Panc1 (cell line): ENCODE measurements around the gene HMCN2. TPM values are rescaled to one million over a fixed set of nuclear protein-coding genes. Genes with fewer than 3 reads are reported as not detected.

Experiments used
- ATAC-seq: fragments of 200-7000 bp; cut with Tn5 transposase; 2 replicates; pipeline ENCODE4 v1.9.1; 2020; ENCODE audit warnings: mild to moderate bottlenecking, moderate library complexity
- BruUV-seq: library from RNA; stranded (reverse); fragments of 400-500 nt; replicated peaks from 2 replicates; lab custom pipeline; 2021; lab: Mats Ljungman, UMichigan
- CTCF ChIA-PET: fragments of 300-600 bp; sonication (Branson Sonifier 250); formaldehyde crosslinking; loops from one replicate; lab custom pipeline; 2022; ENCODE audit warnings: antibody characterized with exemption; lab: Charles Lee
- POLR2A ChIA-PET: fragments of 300-600 bp; sonication (Branson Sonifier 250); formaldehyde crosslinking; loops from one replicate; lab custom pipeline; 2022; ENCODE audit warnings: antibody characterized with exemption; lab: Charles Lee
- DNase-seq: peaks from one replicate; pipeline ENCODE4 v3.0.0-alpha.2; 2010; ENCODE audit warnings: low read depth, low spot score
- H3K27ac ChIP-seq: 2 replicates; pipeline ENCODE4 v1.5.1; 2011; ENCODE audit warnings: mild to moderate bottlenecking, low read length, inconsistent platforms
- H3K27me3 ChIP-seq: fragments of 200-500 bp; sonication (Bioruptor generic); 2 replicates; pipeline ENCODE4 v1.6.0; 2014; ENCODE audit warnings: low read length, inconsistent platforms; ENCODE audit not compliant: control insufficient read depth, insufficient read depth
- H3K36me3 ChIP-seq: fragments of 200-500 bp; sonication (Bioruptor generic); 2 replicates; pipeline ENCODE4 v1.5.1; 2014; ENCODE audit warnings: inconsistent platforms, mild to moderate bottlenecking, low read length, moderate library complexity; ENCODE audit not compliant: control insufficient read depth, insufficient read depth
- H3K4me1 ChIP-seq: 2 replicates; pipeline ENCODE4 v1.5.1; 2011; ENCODE audit warnings: inconsistent platforms, mild to moderate bottlenecking, low read length, moderate library complexity; ENCODE audit not compliant: control insufficient read depth, insufficient read depth
- H3K4me3 ChIP-seq, 2 experiments: 2 replicates each; pipeline ENCODE4 v1.5.1; 2011 to 2012; ENCODE audit warnings: low read depth in 2 of 2, low read length in 2 of 2, mild to moderate bottlenecking in 2 of 2, inconsistent platforms in 1 of 2, moderate library complexity in 1 of 2
- H3K9me3 ChIP-seq: fragments of 200-500 bp; sonication (Bioruptor generic); 2 replicates; pipeline ENCODE4 v1.5.1; 2014; ENCODE audit warnings: low read depth, mild to moderate bottlenecking, inconsistent platforms, low read length, moderate library complexity; ENCODE audit not compliant: control insufficient read depth, insufficient read depth
- POLR2AphosphoS5 ChIP-seq: IDR thresholded peaks from 2 replicates; pipeline ENCODE4 v1.6.1; 2012; ENCODE audit warnings: mild to moderate bottlenecking, low read depth, low read length, moderate library complexity
- SIN3A ChIP-seq: IDR thresholded peaks from 2 replicates; pipeline ENCODE4 v1.6.1; 2012; ENCODE audit warnings: low read depth, mild to moderate bottlenecking, low read length, moderate library complexity, borderline replicate concordance; ENCODE audit not compliant: insufficient read depth
- TCF7L2 ChIP-seq: IDR thresholded peaks from 2 replicates; pipeline ENCODE4 v1.6.1; 2011; ENCODE audit warnings: mild to moderate bottlenecking, low read depth, low read length, inconsistent platforms
- in situ Hi-C: cut with HindIII; loops from 2 replicates; pipeline ENCODE4 v1.10.0; 2016; ENCODE audit warnings: low sequenced_read_pairs, low pct_unique_long_range_greater_than_20kb
- intact Hi-C: fragments of 100-400 bp; cut with micrococcal nuclease; formaldehyde crosslinking; loops from one replicate; pipeline ENCODE4 v1.10.0; 2022; ENCODE audit not compliant: unreplicated experiment
- total RNA-seq: library from RNA; stranded (reverse); gene quantifications from one replicate; pipeline ENCODE4 v1.2.1, GENCODE V29; 2021; ENCODE audit not compliant: unreplicated experiment
- TF ChIP-seq, protein P1 (sequence below): fragments of 450-650 bp; IDR thresholded peaks from 2 replicates; pipeline ENCODE4 v1.5.1; 2017; ENCODE audit warnings: mild to moderate bottlenecking
- TF ChIP-seq, protein P2 (sequence below), 2 experiments: IDR thresholded peaks; 2 replicates each; pipeline ENCODE4 v1.6.1; 2011 to 2012; ENCODE audit warnings: low read depth in 2 of 2, control low read depth in 1 of 2, low read length in 1 of 2, mild to moderate bottlenecking in 1 of 2, moderate library complexity in 1 of 2; ENCODE audit not compliant: insufficient read depth in 1 of 2

The HMCN2 gene
- total RNA-seq, 1 experiment from 2014 or later: 0.05 TPM

DNA sequence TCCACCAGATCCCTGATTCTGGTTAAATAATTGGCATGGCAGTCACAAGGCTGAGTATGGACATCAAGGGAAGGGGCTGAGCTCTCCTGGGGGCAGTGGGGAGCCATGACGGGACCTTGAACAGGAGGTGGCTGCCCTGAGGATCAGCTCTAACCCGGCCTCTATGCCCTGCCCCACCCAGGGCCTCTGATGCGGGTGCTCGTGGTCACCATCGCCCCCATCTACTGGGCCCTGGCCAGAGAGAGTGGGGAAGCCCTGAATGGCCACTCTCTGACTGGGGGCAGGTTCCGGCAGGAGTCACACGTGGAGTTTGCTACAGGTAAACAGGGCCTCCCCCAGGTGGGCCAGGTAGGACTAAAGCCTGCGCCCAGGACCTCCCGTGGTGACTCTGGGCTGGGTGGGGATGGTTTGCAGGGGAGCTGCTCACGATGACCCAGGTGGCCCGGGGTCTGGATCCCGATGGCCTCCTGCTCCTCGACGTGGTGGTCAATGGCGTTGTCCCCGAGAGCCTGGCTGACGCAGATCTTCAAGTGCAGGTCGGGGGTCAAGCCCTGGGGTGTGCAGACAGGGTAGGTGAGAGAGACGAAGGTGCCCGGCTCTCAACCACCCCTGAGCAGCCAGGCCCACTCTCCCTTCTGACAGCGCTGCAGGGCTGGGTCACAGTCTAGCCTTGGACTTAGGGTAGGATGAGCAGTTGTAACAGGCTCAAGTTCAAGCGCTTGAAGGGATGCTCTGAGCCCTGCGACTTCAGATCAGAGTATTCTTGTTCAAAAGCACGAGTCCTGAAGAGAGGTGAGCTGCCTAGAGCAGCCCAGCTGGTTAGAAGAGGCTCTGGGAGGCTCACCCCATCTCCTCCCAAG, 159.3 kb downstream of the HMCN2 start:
- ChIA-PET POLR2A (no interaction called here), CTCF (no interaction called here)
- DNase-seq: no peak
- H3K4me1 ChIP-seq: no peaks in the 10 kb centered on the region
- peak; percentile 43; the same call in 1 of the 2 replicates for ATAC-seq
- no TSS peak for BruUV-seq
- no peaks in the 10 kb centered on the region for H3K27me3 ChIP-seq
- no peaks in the 10 kb centered on the region for H3K9me3 ChIP-seq
- intact Hi-C loops: no loop called here
- H3K4me3 ChIP-seq: no peak overlapping the region
- TF ChIP-seq TCF7L2 (no peak), SIN3A (no peak), POLR2AphosphoS5 (no peak)
- TF ChIP-seq, protein P1, sequence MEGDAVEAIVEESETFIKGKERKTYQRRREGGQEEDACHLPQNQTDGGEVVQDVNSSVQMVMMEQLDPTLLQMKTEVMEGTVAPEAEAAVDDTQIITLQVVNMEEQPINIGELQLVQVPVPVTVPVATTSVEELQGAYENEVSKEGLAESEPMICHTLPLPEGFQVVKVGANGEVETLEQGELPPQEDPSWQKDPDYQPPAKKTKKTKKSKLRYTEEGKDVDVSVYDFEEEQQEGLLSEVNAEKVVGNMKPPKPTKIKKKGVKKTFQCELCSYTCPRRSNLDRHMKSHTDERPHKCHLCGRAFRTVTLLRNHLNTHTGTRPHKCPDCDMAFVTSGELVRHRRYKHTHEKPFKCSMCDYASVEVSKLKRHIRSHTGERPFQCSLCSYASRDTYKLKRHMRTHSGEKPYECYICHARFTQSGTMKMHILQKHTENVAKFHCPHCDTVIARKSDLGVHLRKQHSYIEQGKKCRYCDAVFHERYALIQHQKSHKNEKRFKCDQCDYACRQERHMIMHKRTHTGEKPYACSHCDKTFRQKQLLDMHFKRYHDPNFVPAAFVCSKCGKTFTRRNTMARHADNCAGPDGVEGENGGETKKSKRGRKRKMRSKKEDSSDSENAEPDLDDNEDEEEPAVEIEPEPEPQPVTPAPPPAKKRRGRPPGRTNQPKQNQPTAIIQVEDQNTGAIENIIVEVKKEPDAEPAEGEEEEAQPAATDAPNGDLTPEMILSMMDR: no peak
- TF ChIP-seq, protein P2, sequence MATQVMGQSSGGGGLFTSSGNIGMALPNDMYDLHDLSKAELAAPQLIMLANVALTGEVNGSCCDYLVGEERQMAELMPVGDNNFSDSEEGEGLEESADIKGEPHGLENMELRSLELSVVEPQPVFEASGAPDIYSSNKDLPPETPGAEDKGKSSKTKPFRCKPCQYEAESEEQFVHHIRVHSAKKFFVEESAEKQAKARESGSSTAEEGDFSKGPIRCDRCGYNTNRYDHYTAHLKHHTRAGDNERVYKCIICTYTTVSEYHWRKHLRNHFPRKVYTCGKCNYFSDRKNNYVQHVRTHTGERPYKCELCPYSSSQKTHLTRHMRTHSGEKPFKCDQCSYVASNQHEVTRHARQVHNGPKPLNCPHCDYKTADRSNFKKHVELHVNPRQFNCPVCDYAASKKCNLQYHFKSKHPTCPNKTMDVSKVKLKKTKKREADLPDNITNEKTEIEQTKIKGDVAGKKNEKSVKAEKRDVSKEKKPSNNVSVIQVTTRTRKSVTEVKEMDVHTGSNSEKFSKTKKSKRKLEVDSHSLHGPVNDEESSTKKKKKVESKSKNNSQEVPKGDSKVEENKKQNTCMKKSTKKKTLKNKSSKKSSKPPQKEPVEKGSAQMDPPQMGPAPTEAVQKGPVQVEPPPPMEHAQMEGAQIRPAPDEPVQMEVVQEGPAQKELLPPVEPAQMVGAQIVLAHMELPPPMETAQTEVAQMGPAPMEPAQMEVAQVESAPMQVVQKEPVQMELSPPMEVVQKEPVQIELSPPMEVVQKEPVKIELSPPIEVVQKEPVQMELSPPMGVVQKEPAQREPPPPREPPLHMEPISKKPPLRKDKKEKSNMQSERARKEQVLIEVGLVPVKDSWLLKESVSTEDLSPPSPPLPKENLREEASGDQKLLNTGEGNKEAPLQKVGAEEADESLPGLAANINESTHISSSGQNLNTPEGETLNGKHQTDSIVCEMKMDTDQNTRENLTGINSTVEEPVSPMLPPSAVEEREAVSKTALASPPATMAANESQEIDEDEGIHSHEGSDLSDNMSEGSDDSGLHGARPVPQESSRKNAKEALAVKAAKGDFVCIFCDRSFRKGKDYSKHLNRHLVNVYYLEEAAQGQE (IDR thresholded peaks at IDR 0.05; ENCODE audit: insufficient read depth in 1 of 2, low read depth in 2 of 2, low read length in 1 of 2): no peak
- in situ Hi-C loops: no loop called here
- H3K36me3 ChIP-seq: no peaks in the 10 kb centered on the region
- no peak overlapping the region for H3K27ac ChIP-seq

DNA sequence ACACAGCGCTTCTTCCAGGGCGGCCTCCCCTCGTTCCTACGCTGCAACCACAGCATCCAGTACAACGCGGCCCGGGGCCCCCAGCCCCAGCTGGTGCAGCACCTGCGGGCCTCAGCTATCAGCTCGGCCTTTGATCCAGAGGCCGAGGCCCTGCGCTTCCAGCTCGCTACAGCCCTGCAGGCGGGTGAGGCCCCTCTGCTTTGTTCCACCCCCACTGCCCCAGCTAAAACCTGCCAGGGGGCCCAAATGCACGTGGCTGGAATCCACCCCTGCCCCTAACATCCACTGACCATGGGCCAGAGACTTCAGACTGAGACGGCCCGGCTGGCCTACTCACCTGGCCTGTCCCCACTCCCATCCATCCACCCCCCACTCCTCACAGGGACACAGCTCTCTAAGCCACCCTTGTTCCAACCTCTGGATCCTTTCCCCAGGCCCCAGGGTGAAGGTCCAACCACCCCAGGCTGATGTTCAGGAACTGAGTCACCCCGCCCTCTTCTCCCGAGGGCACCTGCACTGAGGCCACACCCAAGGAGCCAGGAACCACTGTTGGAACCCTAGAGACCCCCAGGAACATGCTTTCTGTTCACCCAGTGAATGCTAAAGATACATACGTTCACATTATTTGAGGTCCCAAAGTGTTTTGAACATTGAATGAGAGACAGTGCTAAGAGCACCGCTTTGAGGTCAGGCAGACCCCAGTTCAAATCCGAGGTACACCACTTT, 160.3 kb downstream of the HMCN2 start:
- DNase-seq: no peak
- BruUV-seq: no TSS peak
- intact Hi-C loops (no loop called here), in situ Hi-C loops (no loop called here)
- ATAC-seq: no peak
- no peaks in the 10 kb centered on the region for H3K9me3 ChIP-seq
- no peaks in the 10 kb centered on the region for H3K27me3 ChIP-seq
- H3K36me3 ChIP-seq: no peaks in the 10 kb centered on the region
- CTCF ChIA-PET: no interaction called here
- POLR2A ChIA-PET: no interaction called here
- no peak overlapping the region for H3K27ac ChIP-seq
- H3K4me3 ChIP-seq: no peak overlapping the region
- TF ChIP-seq, protein P2 (IDR thresholded peaks at IDR 0.05; ENCODE audit: insufficient read depth in 1 of 2, low read depth in 2 of 2, low read length in 1 of 2): no peak
- TF ChIP-seq SIN3A (no peak), TCF7L2 (no peak), POLR2AphosphoS5 (no peak)
- TF ChIP-seq, protein P1: no peak
- H3K4me1 ChIP-seq: no peaks in the 10 kb centered on the region
